SK-N-SH treated with all-trans-retinoic acid at 6 μM for 48 hours (cell line): ENCODE data around the gene NTN1.

ENCODE experiments used
- BACH2 ChIP-seq: fragments of 250-450 bp; sonication (Bioruptor Pico); IDR thresholded peaks from 2 replicates; pipeline ENCODE4 v1.9.0; 2021; ENCODE audit warnings: mild to moderate bottlenecking, borderline replicate concordance
- ESRRG ChIP-seq: fragments of 250-450 bp; sonication (Bioruptor Pico); IDR thresholded peaks from 2 replicates; pipeline ENCODE4 v1.6.1; 2021; ENCODE audit warnings: mild to moderate bottlenecking
- ZFP3 ChIP-seq: fragments of 250-450 bp; sonication (Bioruptor Pico); IDR thresholded peaks from 2 replicates; pipeline ENCODE4 v1.5.0; 2020; ENCODE audit warnings: mild to moderate bottlenecking, moderate library complexity
- ZFP30 ChIP-seq: fragments of 450-650 bp; formaldehyde crosslinking; IDR thresholded peaks from 2 replicates; pipeline ENCODE4 v1.5.0; 2022; ENCODE audit warnings: mild to moderate bottlenecking, moderate library complexity

DNA sequence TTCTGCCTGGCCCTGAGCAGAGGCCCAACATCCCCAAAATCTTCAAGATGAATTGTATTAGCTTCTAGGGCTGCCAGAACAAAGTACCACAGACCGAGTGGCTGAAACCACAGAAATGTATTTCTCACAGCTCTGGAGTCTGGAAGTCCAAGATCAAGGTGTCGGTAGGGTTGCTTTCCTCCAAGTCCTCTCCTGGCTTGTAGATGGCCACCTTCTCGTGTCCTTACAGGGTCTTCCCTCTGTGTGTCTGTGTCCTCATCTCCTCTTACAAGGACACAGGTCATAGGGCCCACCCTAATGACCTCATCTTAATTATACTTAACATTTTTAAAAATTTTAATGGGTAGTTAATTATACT, 215.7 kb downstream of the NTN1 start:
- TF ChIP-seq ZFP3 (CRISPR knock-in tag) = no peak
- no peak for TF ChIP-seq BACH2 (CRISPR knock-in tag)
- TF ChIP-seq ZFP30 (CRISPR knock-in tag) = no peak
- no peak for TF ChIP-seq ESRRG (CRISPR knock-in tag)
